GM19438 (cell line): ENCODE results near the gene GRIA4.
"Not testable (repeated sequence)": the region's sequence is repeated elsewhere in the genome, so short reads cannot be mapped to it uniquely, and the experiment has no call there.

ENCODE experiments used
- ATAC-seq: cut with Tn5 transposase; IDR thresholded peaks from one replicate; pipeline ENCODE4 v1.9.1; 2021; ENCODE audit warnings: low read depth; ENCODE audit not compliant: unreplicated experiment

GRIA4 gene

DNA sequence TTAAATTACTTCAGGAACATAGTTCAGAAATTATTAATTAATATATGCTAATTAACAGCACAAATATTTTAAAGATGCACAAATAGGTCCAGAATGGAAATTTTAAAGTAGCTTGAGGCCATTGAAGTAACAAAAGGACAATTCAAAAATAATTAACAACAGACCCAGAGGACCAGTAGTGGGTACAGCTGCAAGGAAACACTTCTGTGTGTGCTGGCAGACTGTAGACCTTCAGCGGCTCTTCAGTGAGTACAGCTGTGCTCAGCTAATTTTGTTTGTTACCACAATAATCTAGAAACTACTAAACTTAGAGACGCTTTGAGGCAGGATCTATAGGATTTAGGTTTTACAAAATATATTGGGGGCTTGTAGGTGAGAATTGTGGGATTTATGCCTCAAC is 103.8 kb downstream of the GRIA4 start:
- no peak for ATAC-seq

DNA sequence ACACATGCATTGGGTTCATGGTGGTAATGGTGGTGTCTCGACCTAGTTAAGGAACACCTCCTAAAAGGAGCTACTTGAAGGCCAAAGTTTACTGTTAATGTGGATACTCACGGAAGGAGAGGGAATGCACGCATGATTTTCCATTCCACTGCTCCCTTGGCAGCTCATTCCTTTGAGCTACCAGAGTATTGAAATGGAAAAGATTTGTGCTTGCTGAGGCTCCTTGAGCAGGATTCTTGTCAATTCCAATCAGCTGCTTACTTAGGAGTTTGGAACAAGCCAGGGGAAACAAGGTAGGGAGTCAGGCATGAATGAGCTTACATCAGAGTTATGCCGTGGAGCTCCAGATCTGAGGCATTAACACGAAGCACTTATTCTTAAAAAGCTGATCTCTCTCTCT is 108.8 kb downstream of the GRIA4 start:
- ATAC-seq: no peak

DNA sequence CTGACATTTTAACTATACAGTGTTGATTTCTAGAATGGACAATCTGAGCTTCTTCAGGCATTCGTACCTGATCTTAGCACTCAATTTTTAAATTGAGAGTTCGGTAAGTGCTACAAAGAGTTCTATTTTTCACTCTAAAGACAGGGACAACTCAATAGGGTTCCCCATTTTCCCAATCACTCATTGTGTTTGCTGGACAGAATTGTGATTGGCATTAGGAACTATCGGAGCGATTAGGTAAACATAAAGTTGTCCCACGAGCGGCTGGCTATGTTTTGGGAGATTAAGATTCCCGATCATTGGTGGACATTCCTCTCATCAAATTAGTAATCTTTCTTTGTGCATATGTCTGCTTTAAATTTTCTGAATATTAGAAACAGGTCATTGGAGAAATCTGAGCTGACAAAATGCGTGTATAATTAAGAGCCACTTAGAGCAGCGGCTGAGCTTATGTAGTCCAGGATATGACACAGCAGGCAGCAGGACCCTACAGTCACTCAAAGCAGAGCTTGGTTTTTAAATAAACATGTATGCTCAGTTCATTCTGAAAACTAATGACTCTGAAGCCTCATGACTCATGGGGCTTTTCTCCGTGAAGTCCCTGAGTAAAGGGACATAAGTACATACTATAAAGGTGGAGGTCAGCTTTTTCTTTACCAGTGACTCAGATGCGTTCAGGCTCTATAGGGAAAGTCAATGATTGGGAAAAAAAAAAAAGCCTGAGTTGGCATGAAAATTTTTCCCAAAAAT is 109.4 kb downstream of the GRIA4 start:
- ATAC-seq: no peak

DNA sequence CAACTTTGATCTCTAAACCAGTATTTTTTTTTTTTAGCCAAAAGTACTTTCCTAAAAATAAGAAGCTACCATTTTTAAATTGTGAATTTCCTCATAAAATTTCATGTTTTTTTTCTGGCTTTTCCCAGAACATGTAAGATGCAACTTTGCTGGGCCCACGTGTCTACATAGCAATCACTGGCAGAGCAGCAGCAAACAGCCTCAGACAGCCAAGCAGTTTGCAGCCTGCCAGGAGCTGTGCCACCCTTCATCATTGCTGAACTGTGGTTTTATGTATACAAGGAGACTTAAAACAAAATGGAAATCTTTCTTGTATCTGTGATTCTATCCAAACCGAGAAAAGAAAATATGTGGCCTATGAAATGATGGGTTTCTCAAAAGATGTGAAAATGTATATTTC is 110.2 kb downstream of the GRIA4 start:
- no peak for ATAC-seq

DNA sequence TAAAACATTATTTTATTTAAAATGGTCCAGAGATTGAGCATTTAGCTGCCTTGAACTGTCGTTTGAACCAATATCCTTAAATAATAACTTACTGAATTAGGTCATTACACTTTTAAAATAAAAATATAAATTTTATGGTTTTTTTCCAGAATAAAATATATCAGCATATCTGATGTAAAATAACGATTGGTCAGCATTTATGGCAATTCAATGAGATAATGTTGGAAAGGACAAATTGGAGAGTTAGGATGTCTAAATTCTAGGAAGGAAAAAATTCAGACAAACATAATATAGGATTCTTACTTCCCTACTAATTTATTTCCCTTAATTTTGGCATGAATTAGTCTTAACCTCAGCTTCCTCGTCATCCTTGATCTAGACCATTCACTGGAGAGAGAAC is 113.4 kb downstream of the GRIA4 start:
- ATAC-seq: no peak

DNA sequence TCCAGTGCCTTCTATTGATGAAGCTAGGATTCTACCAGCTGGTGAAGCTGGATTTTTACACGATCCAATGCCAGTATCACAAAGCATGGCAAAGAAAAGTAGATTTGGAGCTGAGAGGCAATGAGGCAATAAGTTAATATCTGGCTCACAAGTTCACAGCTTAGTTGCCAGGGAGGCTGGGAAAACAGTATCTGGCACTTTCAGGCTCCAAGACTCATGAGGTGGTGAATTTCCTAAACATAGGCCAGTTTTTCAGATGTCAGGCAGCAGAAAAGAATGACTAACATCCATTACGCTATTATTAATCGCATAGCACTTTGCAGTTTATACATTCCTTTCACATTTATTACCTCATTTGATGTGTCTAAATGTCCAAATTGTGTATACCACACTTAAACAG is 122.7 kb downstream of the GRIA4 start:
- ATAC-seq: no peak

DNA sequence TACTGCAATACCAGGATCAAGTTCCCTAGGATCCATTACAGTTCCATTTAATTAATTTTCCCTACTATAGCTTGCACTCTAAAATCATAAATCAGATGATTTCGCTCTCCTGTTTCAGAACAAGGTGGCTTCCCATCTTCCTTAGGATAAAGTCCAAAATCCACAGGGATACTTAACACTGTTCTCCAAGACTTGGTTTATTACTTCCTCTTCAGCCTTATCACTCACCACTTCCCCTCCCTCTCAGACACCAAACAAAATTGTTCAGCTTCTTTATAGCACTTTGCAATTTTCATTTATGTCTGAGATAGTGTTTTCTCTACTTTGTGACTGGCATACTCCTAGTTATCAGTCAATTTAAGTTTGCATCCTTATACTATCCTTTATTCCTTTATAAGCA is 124.6 kb downstream of the GRIA4 start:
- ATAC-seq: no peak

DNA sequence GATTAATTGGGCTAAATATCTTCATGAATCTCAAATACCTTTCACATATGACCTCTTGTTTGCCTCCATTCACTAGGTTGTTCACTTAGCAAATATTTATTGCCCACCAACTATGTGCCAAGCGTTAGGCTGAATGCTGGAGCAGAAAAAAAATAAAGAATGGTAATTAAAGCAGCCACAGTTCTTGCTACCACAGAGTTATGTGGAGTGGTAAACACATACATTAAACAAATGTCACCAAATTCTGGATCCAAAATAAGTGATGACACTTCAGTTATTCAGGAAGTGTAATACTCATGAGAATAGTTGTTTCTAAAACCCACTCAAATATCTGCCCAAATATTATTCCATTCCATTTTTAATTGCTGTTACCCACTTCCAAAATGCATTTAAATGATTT is 128.4 kb downstream of the GRIA4 start:
- ATAC-seq: no peak

DNA sequence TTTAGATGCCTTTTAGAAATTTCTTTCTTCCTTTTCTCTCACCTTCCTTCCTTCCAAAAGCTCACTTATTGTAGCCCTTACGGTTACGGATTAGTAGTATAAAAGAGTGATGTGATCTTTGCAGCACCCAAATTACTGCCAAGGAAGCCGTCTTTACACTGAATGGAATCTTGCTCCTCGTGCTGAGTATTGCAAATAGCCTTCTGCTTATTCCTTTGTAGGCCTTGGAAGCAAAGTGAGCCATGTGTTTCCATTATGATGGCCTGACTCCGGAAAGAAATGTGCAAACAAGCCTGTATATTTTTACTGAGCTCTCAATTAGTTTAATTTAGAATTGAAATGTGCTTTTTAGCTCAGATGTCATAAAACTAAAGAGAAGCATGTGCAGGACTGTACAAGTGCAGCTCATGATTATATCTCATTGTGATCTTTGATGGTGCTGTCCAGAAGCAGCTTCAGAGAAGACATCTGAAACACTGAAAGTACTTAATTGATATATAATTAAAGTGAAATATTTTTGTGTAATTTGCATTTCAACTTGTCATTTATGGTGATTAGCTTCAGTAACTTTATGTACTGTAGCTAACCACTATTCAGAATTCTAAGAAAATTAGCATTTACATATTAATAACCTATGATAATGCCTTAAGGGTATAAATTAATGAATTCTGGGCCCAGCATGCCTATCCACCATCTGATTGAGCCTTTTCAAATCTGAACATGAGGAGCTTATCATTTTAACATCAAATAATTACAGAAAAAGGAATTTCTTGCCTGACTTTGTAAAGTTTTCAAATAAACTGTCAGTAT is 129.3 kb downstream of the GRIA4 start:
- no peak for ATAC-seq

DNA sequence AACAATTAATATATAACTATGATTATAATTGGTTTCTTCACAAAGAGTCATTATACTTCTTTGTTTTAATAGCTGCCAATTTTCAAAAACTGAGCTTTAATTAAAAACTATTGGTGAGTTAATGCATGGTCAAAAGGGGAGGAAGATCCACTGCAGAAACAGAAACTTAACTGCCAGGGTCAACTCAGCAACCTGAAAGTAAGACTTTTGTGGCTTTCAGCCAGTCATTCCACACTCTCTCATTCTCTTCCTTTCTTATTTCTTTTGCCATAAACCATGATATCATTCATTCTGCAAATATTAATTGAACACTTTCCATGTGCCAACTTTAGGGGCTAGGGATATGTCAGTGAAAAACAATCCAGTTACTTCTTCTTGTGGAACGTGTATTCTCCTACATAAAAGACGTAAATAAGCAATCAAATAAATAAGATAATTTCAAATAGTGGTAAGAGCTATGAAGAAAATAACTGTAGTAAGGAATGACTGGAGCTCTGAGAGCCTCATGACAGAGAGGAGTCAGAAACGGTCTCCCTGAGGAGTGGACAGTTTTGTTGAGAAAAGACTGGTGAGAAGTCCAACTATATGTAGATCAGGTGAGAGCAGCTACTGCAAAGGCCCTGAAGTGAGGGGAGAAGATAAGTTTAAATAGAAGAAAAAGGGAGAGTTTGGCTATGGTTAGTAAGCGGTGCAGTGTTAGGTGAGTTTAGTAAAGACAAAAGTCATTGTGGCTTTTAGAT is 130.5 kb downstream of the GRIA4 start:
- ATAC-seq: peak; percentile 95

DNA sequence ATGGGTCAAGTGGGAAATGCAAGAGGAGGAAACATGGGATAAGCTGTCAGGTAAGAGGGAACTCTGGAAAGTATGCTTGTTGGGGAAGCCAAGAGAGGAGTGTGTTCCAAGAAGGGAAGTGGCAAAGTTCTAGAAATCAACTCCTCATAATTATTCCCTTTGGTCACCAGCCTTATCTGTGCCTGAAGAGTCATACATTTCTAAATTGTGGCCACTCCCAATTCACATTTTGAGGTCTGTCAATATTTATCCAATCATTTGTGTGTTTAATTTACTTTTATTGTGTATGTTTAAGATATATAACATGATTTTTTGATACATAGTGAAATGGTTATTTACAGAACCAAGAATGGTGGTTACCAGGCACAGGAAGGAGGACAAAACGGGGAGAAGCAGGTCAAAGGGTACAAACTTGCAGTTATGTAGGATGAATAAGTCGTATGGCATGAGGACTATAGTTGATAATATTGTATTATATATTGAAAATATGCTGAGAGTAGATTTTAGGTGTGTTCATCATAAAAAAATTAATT is 131.7 kb downstream of the GRIA4 start:
- ATAC-seq: no peak

DNA sequence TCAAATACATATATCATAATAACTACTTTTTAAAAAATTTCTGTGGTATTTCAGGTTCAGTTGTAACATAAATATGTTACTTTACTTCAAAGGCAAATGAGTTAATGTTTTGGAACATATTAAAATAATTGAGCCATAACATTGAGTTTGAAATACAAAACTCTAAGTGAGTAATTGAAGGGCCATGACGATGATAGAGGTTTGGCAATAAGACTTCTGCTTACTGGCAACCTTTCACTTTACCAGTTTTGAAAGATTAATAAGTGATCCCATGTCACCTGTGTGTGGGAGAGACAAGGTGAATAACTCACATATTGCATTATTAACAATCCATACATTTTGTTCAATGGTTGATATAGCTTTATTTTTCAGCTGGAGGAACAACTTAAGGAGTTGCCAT is 144.4 kb downstream of the GRIA4 start:
- no peak for ATAC-seq

DNA sequence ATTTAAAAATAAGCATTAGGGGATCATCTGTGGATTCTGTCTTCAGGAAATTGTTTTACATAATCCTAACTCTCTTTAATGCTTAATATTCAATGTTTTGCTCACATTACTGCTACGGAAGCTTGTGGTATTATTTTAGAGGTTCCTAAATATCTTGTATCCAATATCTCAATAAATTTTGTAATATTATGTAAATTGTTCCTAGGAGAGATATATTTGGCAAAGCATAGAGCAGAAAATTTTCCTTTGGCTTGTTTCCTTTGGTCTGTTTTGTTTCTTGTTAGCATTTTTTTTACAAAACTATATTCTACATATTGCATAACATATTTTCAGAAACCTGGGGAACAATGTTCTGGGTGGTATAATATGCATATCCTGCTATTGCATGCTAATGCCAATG is 144.8 kb downstream of the GRIA4 start:
- no peak for ATAC-seq

DNA sequence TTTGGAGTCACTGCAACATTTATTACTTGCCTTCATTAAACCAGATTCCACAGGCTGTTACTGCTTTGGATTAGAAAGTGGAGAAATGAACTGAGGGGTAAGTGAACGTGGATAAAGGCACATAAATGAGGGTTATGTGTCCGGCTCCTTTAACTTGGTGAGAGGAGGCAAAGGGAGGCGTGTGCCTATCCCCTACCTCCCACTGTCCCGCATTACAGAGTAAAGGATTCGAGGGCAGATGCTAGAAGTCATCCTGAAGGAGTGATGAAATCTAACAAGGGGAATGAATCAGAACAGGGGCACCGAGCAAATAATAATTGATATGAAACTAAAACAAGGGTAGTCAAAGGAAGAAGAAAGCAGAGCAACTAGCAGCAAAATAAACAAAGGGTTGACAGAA is 147.2 kb downstream of the GRIA4 start:
- ATAC-seq: no peak

DNA sequence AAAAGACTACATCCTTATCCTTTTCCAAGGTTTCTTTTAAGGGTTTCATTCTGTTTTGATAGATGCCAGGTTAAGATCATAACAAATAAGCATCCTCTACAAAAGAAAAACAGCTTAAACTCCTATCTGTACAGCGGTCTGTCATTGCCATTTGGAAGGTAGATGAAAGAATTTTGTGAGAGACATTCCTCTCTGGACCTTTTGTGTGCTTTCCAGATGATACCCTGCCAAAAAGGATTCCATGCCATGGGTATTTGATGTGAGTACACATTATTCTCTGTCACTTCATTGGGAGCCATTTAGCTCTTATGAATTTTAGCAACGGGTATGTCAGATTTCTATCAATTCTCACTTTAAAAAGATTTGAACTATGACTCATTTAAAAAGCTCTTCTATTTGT is 153.7 kb downstream of the GRIA4 start:
- no peak for ATAC-seq

DNA sequence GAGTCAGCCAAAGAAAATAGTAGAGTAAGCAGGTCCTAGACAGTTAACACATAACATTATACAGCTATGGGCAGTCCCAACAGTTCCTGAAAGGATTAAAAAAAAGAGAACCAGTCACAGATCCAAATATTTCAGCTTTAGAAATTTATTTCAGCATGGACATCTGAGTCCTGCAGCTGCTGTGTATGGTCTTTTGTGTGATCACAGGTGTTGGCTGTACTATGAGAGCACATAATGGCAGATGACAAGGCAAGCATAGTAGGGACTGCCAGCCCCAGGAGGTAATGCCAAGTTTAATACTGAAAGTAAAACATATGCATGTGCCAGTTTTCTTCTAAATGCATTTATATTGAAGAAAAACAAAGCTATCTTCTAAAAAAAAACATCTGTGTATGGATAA is 158.1 kb downstream of the GRIA4 start:
- ATAC-seq: no peak

DNA sequence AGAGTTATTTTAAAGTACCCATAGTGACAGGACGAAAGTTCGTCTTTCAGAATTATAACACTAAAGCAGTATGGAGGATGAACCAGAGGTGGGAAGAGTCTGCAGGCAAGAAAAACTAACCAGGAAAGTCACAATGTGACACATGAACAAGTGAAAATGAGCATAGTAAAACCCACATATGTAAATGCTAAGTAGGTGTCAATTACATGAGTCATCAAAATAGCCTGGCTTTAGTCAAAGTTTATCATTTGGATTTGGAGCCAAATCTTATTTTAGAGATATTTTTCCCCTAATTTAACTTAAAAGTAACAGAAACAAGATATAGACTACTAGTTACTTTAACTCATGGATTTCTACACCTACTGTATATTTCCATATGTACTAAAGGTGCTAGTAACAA is 159.8 kb downstream of the GRIA4 start:
- no peak for ATAC-seq

DNA sequence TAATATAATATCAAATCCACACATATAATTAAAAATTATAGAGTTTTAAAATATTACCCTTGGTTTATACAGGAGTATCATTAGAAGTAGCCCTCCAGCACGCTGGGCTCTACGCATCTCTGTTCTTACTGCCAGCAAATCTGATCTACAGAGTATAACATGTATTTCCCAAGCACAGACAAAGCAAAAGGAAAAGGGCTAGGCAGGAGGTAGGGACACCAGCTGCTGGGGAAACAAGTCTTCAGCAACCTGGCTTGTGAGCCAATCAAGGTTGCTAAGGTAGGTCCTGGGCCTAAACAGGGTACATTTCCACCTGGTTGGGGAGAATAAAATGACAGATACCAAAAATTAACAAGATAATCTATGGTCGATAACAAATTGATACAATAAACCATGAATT is 163.6 kb downstream of the GRIA4 start:
- not testable (repeated sequence) for ATAC-seq

DNA sequence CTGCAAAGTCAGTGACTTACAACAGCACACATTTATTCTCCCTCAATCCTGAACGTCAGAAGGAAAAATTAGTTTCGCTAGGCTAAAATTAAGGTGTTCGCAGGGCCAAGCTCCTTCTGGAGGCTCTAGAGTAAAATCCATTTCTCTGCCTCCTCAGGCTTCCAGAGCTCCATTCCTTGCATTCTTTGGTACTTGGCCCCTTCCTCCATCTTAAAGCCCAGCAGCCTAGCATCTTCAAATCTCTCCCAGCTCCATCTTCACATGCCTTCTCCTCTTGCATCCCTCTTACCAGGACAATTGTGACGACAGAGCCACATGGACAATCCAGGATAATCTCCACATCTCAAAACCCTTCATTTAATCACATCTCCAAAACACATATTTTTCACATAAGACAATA is 165.0 kb downstream of the GRIA4 start:
- ATAC-seq: no peak

DNA sequence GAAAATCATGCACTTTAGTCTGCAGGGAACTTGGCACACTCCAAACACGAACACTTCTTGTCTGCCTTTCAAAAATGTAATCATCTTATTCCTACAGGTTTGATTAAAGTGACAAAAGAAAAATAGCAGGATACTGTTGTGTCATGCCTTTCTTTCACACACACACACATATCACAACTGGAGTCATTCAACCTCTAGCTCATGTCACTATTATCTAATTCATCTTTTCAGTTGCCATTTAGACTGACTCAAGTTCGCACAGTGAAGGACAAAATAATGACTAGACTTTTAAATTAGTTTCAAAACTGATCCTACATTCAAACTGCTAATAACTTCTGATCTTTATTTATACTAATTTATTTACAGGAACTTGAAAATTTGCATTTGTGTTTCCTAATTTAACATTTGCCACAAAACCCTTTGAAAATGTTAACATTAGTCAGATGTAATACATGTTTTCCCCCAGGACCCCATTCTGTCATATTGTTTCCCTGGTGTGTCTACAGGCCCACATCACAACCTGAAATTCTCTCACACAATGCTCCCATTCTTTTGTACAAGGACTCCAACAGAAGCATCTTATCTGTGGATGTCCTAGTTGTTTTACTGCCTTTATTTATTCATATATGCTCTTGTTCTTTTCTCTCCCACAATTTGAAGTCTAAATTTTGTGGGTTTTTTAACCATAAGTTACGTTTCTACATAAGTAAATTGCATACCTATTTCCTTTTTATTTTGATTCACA is 171.1 kb downstream of the GRIA4 start:
- no peak for ATAC-seq

DNA sequence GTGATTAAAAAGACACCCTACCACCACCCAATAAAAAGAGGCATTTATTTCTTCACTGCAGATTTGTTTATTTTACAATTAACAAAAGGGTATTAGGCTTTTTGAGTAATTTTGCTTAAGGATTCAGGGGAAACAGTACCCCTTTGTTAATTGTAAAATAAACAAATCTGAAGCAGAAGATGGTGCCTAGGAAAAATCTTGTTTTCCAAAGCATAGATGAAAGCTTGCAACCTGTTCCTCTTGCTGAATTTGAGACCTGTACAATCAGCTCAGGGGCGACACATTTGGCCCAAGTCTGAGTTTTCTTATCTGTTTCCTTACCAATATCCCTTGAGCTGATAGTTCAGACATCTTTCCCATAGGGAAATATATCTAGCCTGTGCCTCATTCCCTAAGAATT is 171.9 kb downstream of the GRIA4 start:
- no peak for ATAC-seq
